Measurements from ENCODE around the gene INMT.

INMT gene

GRCh38 chr7:30755384-30756154 lies 3.6 kb downstream of the INMT start:
- DNase-seq (ENCODE audit: low read depth in 2 of 2), result peak in 1 of 2 donors; percentile 79

GRCh38 chr7:30757342-30757692 lies 5.4 kb downstream of the INMT start:
- no peak for DNase-seq (ENCODE audit: low read depth in 2 of 2)
- H3K4me3 ChIP-seq (replicated peaks in 1 of 2; ENCODE audit: low read depth in 2 of 2, low read length in 2 of 2), result no peak overlapping the region
- no peak for TF ChIP-seq CTCF (IDR thresholded peaks at IDR 0.05; ENCODE audit: low read depth, low read length)

More at GRCh38 chr7:30755384-30756154, 3.6 kb downstream of the INMT start:
- TF ChIP-seq CTCF (IDR thresholded peaks at IDR 0.05; ENCODE audit: low read depth, low read length), result no peak
- peak overlapping the region in 1 of 2 donors; percentile 67 for H3K4me3 ChIP-seq (replicated peaks in 1 of 2; ENCODE audit: low read depth in 2 of 2, low read length in 2 of 2)

GRCh38 chr7:30760514-30761213 lies 8.7 kb downstream of the INMT start:
- no peak for TF ChIP-seq CTCF (IDR thresholded peaks at IDR 0.05; ENCODE audit: low read depth, low read length)
- DNase-seq (ENCODE audit: low read depth in 2 of 2), result peak in 1 of 2 donors; percentile 41
- H3K4me3 ChIP-seq (replicated peaks in 1 of 2; ENCODE audit: low read depth in 2 of 2, low read length in 2 of 2), result no peak overlapping the region

GRCh38 chr7:30761214-30762156 lies 9.6 kb downstream of the INMT start:
- no peak for TF ChIP-seq CTCF (IDR thresholded peaks at IDR 0.05; ENCODE audit: low read depth, low read length)
- H3K4me3 ChIP-seq (replicated peaks in 1 of 2; ENCODE audit: low read depth in 2 of 2, low read length in 2 of 2), result no peak overlapping the region
- DNase-seq (ENCODE audit: low read depth in 2 of 2), result peak in 1 of 2 donors; percentile 98

GRCh38 chr7:30764030-30764975 lies 12.4 kb downstream of the INMT start:
- no peak overlapping the region for H3K4me3 ChIP-seq (replicated peaks in 1 of 2; ENCODE audit: low read depth in 2 of 2, low read length in 2 of 2)
- peak; percentile 34 to 99 for DNase-seq (ENCODE audit: low read depth in 2 of 2)
- TF ChIP-seq CTCF (IDR thresholded peaks at IDR 0.05; ENCODE audit: low read depth, low read length), result no peak

Data from cardiac fibroblast (primary cell).